Activated T-cell treated with anti-CD3 and anti-CD28 coated beads for 48 hours (primary cell): Measurements from ENCODE around the gene NEURL1B.
A peak's percentile ranks its signal among the peaks of the same experiment; 100 is the strongest.

Source experiments
- DNase-seq: peaks from one replicate; pipeline ENCODE4 v3.0.0-alpha.2; 2020; ENCODE audit warnings: low read depth

The NEURL1B gene

DNA sequence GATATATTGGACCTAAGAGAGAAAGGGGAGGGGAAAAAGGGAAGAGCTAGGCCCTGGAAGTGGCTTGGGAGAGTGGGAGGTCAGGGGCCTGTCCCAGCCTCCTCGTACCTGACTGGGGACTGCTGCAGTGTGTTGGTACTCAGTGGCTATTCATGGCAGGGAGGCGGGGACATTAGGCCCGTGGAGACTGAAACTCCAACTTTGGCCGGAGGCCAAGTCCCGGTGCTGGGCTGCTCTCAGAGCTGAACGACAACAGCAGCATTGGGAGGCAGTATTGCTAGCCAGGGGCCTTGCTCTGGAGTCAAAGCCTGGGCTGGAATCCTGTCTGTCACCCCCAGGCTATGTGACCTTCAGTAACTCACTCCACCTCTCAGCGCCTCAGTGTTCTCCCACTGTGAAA lies 37.8 kb downstream of the NEURL1B start:
- no peak for DNase-seq

- DNase-seq: no peak
Observed at GRCh38 chr5:172679628-172680212, 38.7 kb downstream of the NEURL1B start.

DNA sequence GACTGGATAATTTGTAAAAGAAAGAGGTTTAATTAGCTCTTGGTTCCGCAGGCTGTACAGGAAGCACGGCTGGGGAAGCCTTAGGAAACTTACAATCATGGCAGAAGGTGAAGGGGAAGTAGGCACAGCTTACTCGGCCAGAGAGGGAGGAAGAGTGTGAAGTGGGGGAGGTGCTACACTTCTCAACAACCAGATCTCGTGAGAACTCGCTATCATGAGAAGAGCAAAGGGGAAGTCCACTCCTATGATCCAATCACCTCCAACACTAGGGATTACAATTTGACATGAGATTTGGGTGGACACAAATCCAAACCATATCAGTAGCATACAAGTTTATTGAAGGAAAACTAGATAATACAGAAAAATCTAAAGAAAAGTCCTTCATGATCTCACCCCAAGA lies 39.9 kb downstream of the NEURL1B start:
- no peak for DNase-seq

DNA sequence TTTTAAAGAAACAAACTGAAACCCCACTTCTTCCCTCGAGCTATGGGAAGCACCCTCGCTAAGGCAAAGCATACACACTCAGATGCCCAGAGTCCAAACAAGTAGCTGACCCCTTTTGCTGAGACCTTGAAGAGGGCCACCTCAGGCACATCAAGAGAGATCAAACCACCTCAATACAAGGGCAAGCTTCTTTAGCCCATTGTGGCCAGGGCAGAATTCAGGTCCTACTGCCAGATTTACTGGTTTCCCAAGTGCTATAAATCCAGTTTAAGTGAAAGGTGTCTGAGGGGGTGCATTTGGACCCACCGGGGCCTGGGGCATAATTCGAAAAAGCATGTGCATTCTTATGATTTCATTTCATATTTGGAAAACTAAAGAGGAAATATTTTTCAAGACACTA lies 40.4 kb downstream of the NEURL1B start:
- no peak for DNase-seq

DNA sequence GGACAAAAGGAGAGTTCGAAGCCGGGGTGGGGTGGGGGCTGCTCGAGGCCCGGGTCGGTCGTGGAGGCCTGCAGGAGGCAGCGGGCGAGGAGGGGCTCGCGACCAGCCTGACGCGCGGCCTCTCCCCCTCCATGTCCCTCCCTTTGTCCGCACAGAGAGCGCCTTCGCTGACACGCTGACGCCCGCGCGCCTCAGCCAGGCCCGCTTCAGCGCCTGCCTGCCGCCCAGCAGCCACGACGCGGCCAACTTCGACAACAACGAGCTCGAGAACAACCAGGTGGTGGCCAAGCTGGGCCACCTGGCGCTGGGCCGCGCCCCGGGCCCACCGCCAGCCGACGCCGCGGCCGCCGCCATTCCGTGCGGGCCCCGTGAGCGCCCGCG lies 42.2 kb downstream of the NEURL1B start:
- no peak for DNase-seq

- peak; percentile 62 for DNase-seq
Observed at GRCh38 chr5:172683645-172684471, 42.8 kb downstream of the NEURL1B start.

- no peak for DNase-seq
Observed at GRCh38 chr5:172685091-172685490, 44.0 kb downstream of the NEURL1B start.

- DNase-seq: no peak
Observed at GRCh38 chr5:172686111-172686510, 45.0 kb downstream of the NEURL1B start.

- no peak for DNase-seq
Observed at GRCh38 chr5:172686539-172687390, 45.7 kb downstream of the NEURL1B start.

DNA sequence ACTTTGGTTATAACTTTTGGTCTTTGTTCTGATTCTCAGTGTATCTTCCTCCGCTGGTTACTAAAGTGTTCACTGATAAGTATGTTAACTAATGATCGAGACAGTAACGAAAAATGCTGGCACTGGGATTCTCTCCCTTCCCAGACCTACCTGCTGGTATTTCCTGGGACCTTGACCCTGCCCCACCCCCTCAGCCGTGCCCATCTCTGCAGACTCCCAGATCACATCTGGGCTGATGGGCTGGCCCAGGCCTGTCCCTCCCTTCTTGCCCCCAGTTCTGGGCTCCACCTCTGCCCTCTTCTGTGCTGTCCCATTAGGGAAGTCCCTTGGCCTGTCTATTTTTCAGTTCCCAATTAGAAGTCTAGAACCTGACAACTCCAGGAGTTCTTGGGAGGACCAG lies 46.9 kb downstream of the NEURL1B start:
- DNase-seq: no peak

DNA sequence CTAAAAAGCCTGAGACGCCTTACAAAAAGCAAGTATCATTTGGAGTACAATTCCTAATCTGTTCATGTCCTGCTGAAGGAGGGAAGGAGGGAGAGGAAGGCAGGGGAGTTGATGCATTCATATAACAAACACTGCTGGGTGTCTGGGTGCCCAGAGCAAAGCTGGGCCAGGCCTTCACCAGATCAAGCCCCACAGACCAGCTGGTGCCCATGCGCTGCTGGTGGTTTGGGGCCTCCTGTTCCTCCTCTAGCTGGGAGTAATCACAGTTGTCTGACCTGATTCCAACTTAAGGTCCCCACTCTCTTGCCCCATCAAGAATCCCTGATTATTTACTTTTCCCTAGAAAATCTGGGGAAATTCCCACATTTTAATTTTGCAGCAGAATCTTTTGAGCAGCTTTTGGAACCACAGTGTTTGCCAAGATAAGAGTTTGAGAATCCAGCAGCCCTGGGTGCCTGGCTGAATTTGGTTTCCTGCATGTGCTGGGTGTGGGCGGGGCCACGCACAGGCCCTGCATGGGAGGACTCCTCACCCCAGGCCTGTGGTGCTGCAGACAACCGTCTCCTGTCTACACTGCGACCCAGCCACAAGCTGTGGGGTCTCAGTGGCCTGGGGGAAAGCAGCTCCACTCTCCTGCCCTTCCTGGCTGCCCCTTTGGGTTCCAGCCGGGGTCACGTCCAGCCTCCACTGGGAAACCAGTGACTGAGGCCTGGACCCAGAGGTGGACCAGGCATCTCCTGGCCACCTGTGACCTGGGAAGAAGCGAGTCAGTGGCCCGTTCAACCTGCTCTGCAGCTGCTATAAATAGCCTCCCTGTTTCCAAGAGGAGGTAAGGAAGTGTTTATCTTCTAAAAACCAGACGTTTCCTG lies 47.5 kb downstream of the NEURL1B start:
- DNase-seq: no peak

- no peak for DNase-seq
Observed at GRCh38 chr5:172689218-172689572, 48.1 kb downstream of the NEURL1B start.

DNA sequence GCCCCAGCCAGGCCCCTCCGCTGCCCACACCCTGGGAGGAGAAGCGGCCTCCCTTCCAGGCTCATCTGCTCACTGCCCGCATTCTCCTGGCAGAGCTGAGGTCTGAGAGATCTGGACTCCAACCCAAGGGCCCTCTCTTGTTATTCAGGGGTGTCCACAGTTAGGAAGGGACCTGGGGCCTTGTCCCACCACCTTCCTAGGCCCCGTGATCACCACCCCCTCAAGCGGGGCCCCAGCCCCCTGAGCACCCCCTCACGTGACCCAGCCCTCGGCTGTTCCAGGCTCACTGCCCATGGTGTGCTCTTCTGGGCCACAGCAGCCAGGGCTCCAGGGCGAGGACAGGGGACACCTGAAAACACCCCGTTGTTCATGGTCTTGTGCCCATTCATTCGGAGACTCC lies 48.7 kb downstream of the NEURL1B start:
- DNase-seq: no peak

DNA sequence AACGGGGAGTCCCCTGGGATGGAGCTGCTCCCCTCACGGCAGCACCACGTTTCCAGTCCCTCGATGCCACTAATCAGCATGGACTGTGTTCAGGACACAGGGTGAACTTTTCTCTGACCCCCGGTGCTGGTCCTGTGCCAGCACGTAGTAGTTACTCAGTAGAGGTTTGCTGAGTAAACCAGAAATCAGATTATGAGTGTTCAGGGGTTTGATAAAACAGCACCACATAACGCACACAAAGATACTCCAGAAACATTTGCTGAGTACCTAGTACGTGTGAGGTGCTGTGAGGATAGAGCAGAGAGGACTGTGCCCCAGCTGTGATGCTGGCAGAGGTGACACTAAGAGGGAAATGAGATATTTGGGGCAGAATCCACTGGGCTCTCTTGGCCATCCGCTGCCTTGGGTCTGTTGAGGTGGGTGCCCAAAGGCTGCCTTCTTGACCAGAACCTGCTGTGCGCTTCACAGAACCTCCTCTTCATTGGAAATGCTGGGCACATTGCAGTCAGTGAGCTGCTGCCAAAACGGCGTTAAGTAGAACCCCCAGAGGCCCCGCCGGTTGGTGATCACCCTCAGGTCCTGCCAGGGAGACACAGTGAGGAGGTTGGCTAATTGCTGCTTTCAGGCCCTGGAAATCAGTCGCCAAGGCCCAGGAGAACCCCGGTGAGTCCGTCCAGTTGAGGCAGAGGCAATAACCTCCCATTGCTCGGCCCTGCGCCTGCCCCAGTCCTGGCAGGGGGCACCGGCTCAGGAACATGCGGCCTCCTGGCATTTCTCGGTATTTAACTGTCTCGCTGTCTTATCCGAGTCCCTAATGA lies 49.4 kb downstream of the NEURL1B start:
- no peak for DNase-seq

GRCh38 chr5:172691886-172692285 lies 50.8 kb downstream of the NEURL1B start:
- no peak for DNase-seq

- no peak for DNase-seq
Observed at GRCh38 chr5:172692451-172692850, 51.4 kb downstream of the NEURL1B start.

DNA sequence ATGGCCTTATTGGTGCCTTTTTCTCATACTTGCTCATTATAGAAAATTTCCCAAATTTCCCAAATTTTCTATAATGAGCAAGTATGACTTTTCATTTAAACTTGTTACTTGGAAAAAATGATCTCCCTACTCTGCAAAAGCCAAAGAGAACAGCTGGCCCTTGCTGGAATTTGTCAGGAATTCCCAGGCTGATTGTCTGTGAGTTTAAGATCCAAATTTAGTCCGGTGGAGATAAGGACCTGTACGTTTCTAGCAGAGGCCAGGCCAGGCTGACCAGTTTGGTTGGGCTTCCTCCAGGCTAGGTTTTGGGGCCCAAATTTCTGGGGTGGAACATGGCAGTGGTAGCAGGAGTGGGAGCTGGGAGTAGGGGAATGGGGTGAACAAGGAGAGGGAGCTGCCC lies 51.9 kb downstream of the NEURL1B start:
- no peak for DNase-seq

GRCh38 chr5:172694061-172694460 lies 53.0 kb downstream of the NEURL1B start:
- DNase-seq: no peak

DNA sequence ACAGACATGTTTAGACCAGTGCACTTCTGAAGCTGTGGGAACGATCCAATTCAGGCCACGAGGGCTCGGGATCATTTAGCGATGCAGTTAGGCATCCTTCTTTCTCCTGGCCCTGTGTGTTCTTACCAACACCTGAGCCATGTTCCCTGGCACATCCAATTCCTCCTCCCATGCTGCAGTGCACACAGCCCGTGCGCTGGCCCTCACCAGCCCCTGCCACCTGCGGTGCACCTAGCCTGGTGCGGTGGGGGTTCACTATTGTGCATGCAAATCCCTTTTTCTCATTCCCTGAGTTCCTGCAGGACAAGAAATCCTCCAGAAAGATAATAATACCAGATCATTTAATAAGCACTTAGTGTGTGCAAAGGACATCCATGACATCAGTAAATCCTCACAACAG lies 53.5 kb downstream of the NEURL1B start:
- no peak for DNase-seq

GRCh38 chr5:172695232-172696054 lies 54.4 kb downstream of the NEURL1B start:
- DNase-seq: no peak
